Prostate gland (tissue), 2 donors: Measurements from ENCODE around the gene BCAM.

ENCODE experiments used
- POLR2AphosphoS5 ChIP-seq: sonication (generic); formaldehyde crosslinking; IDR thresholded peaks from one replicate; pipeline ENCODE4 v1.6.1; 2017; ENCODE audit warnings: antibody characterized with exemption
- TF ChIP-seq, protein P1 (sequence below), 4 experiments: fragments of 200-600 bp in 2 of 4; fragments of 450-650 bp in 2 of 4; sonication (generic) in 2 of 4; IDR thresholded peaks; 1 replicate in 3 of 4; 2 replicates in 1 of 4; pipeline ENCODE4 v1.5.1; 2016 to 2019; ENCODE audit warnings: antibody characterized with exemption in 4 of 4, mild to moderate bottlenecking in 2 of 4, moderate library complexity in 2 of 4

DNA sequence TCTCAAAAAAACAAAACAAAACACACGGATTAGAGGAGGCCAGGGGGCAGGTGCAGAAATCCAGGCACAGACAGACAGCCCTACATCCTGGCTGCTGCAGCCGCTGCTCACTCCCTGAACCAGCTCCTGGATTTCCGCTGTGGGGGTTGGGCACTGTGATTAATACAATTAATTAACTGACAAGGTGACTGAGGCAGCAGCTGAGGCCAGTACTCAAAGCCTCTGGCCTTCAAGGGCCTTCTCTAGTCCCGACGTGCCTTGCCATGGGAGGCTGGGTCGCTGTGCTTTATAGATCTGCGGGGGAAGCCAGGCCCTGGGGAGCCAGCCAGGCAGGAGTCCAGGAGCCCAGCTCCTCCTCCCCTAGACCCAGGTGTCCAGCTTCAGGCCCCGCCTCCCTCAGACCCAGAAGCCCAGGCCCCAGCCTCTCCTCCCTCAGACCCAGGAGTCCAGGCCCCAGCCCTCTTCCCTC lies 41.8 kb downstream of the BCAM start:
- TF ChIP-seq, protein P1, sequence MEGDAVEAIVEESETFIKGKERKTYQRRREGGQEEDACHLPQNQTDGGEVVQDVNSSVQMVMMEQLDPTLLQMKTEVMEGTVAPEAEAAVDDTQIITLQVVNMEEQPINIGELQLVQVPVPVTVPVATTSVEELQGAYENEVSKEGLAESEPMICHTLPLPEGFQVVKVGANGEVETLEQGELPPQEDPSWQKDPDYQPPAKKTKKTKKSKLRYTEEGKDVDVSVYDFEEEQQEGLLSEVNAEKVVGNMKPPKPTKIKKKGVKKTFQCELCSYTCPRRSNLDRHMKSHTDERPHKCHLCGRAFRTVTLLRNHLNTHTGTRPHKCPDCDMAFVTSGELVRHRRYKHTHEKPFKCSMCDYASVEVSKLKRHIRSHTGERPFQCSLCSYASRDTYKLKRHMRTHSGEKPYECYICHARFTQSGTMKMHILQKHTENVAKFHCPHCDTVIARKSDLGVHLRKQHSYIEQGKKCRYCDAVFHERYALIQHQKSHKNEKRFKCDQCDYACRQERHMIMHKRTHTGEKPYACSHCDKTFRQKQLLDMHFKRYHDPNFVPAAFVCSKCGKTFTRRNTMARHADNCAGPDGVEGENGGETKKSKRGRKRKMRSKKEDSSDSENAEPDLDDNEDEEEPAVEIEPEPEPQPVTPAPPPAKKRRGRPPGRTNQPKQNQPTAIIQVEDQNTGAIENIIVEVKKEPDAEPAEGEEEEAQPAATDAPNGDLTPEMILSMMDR (IDR thresholded peaks at IDR 0.05), result no peak
- TF ChIP-seq POLR2AphosphoS5, result no peak
